WTC11 (cell line): ENCODE measurements around the gene HSPA12A. TPM values are rescaled to one million over a fixed set of nuclear protein-coding genes. Genes with fewer than 3 reads are reported as not detected.

Experiments
- ATAC-seq: fragments of 200-7000 bp; cut with Tn5 transposase; 2 replicates; pipeline ENCODE4 v1.10.0; 2021; ENCODE audit warnings: mild to moderate bottlenecking, moderate library complexity
- CTCF ChIA-PET: fragments of 300-600 bp; sonication (Branson Sonifier 250); formaldehyde crosslinking; loops from one replicate; lab custom pipeline; 2021; ENCODE audit warnings: antibody characterized with exemption; lab: Charles Lee
- POLR2A ChIA-PET: fragments of 350-600 bp; sonication (Branson Sonifier 250); formaldehyde crosslinking; loops from one replicate; lab custom pipeline; 2021; ENCODE audit warnings: antibody characterized with exemption; lab: Charles Lee
- DNase-seq: peaks from one replicate; pipeline ENCODE4 v3.0.0; 2021; ENCODE audit warnings: low spot score
- H3K27ac Mint-ChIP-seq: 2 replicates; pipeline ENCODE4 v1.8.0; 2021; ENCODE audit warnings: mixed read lengths
- H3K27me3 Mint-ChIP-seq: 2 replicates; pipeline ENCODE4 v1.8.0; 2021; ENCODE audit warnings: low read depth, mild to moderate bottlenecking, moderate library complexity, mixed read lengths
- H3K36me3 Mint-ChIP-seq: 2 replicates; pipeline ENCODE4 v1.8.0; 2021; ENCODE audit warnings: mixed read lengths
- H3K4me1 Mint-ChIP-seq: 2 replicates; pipeline ENCODE4 v1.8.0; 2022; ENCODE audit warnings: mixed read lengths
- H3K4me3 Mint-ChIP-seq: 2 replicates; pipeline ENCODE4 v1.8.0; 2021; ENCODE audit warnings: mild to moderate bottlenecking, moderate library complexity, mixed read lengths
- H3K9me3 Mint-ChIP-seq: 2 replicates; pipeline ENCODE4 v1.8.0; 2021; ENCODE audit warnings: mixed read lengths
- CREB1 ChIP-seq: sonication (generic); formaldehyde crosslinking; IDR thresholded peaks from 2 replicates; pipeline ENCODE4 v1.8.0; 2023; ENCODE audit warnings: mild to moderate bottlenecking, missing genetic modification reagents
- CREM ChIP-seq: sonication (generic); formaldehyde crosslinking; IDR thresholded peaks from 2 replicates; pipeline ENCODE4 v1.8.1; 2022; ENCODE audit warnings: mild to moderate bottlenecking, missing genetic modification reagents, moderate library complexity
- ETV6 ChIP-seq: sonication (generic); formaldehyde crosslinking; IDR thresholded peaks from 2 replicates; pipeline ENCODE4 v1.8.1; 2022; ENCODE audit warnings: mild to moderate bottlenecking, missing genetic modification reagents
- FOXP4 ChIP-seq: sonication (generic); formaldehyde crosslinking; IDR thresholded peaks from 2 replicates; pipeline ENCODE4 v1.8.0; 2022; ENCODE audit warnings: mild to moderate bottlenecking, missing genetic modification reagents
- GRHL2 ChIP-seq: fragments of 250-450 bp; sonication (Bioruptor Pico); IDR thresholded peaks from 2 replicates; pipeline ENCODE4 v1.8.0; 2022; ENCODE audit warnings: mild to moderate bottlenecking, moderate library complexity; ENCODE audit not compliant: insufficient replicate concordance, severe bottlenecking
- HMGXB4 ChIP-seq: sonication (generic); formaldehyde crosslinking; IDR thresholded peaks from 2 replicates; pipeline ENCODE4 v1.8.1; 2023; ENCODE audit warnings: mild to moderate bottlenecking, moderate library complexity, missing genetic modification reagents
- NFYB ChIP-seq: sonication (generic); formaldehyde crosslinking; conservative IDR thresholded peaks from 2 replicates; pipeline ENCODE4 v1.8.0; 2022; ENCODE audit warnings: low read depth, missing genetic modification reagents
- RORB ChIP-seq: fragments of 250-450 bp; sonication (Bioruptor Pico); IDR thresholded peaks from 2 replicates; pipeline ENCODE4 v1.9.0; 2021; ENCODE audit warnings: mild to moderate bottlenecking
- ZNF219 ChIP-seq: sonication (generic); formaldehyde crosslinking; IDR thresholded peaks from 2 replicates; pipeline ENCODE4 v1.8.0; 2023; ENCODE audit warnings: missing genetic modification reagents, mild to moderate bottlenecking, borderline replicate concordance
- ZNF317 ChIP-seq: sonication (generic); formaldehyde crosslinking; IDR thresholded peaks from 2 replicates; pipeline ENCODE4 v1.8.1; 2023; ENCODE audit warnings: low read depth, mild to moderate bottlenecking, moderate library complexity, missing genetic modification reagents, borderline replicate concordance
- total RNA-seq: library from RNA; stranded (reverse); gene quantifications from 3 replicates; pipeline ENCODE4 v1.2.3, GENCODE V29; 2021
- TF ChIP-seq, protein P1 (sequence below): sonication (generic); formaldehyde crosslinking; IDR thresholded peaks from 2 replicates; pipeline ENCODE4 v1.8.1; 2023; ENCODE audit warnings: mild to moderate bottlenecking, missing genetic modification reagents, moderate library complexity
- TF ChIP-seq, protein P2 (sequence below): sonication (generic); formaldehyde crosslinking; IDR thresholded peaks from 2 replicates; pipeline ENCODE4 v1.8.1; 2022; ENCODE audit warnings: low read depth, missing genetic modification reagents, borderline replicate concordance
- TF ChIP-seq, protein P3 (sequence below): fragments of 250-450 bp; sonication (Bioruptor Pico); IDR thresholded peaks from 2 replicates; pipeline ENCODE4 v1.9.0; 2021; ENCODE audit warnings: mild to moderate bottlenecking, borderline replicate concordance
- TF ChIP-seq, protein P4 (sequence below): sonication (generic); formaldehyde crosslinking; IDR thresholded peaks from 2 replicates; pipeline ENCODE4 v1.8.1; 2022; ENCODE audit warnings: missing genetic modification reagents, borderline replicate concordance
- TF ChIP-seq, protein P5 (sequence below): fragments of 250-450 bp; sonication (Bioruptor Pico); IDR thresholded peaks from 2 replicates; pipeline ENCODE4 v2.1.2; 2022; ENCODE audit warnings: mild to moderate bottlenecking, moderate library complexity
- TF ChIP-seq, protein P6 (sequence below): sonication (generic); formaldehyde crosslinking; conservative IDR thresholded peaks from 2 replicates; pipeline ENCODE4 v1.8.1; 2023; ENCODE audit warnings: mild to moderate bottlenecking, low read depth, missing genetic modification reagents, moderate library complexity

HSPA12A gene
- total RNA-seq, 1 experiment from 2014 or later: 7.2 TPM

- TF ChIP-seq, protein P1, sequence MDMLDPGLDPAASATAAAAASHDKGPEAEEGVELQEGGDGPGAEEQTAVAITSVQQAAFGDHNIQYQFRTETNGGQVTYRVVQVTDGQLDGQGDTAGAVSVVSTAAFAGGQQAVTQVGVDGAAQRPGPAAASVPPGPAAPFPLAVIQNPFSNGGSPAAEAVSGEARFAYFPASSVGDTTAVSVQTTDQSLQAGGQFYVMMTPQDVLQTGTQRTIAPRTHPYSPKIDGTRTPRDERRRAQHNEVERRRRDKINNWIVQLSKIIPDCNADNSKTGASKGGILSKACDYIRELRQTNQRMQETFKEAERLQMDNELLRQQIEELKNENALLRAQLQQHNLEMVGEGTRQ (CRISPR knock-in tag): no peak
- TF ChIP-seq, protein P2, sequence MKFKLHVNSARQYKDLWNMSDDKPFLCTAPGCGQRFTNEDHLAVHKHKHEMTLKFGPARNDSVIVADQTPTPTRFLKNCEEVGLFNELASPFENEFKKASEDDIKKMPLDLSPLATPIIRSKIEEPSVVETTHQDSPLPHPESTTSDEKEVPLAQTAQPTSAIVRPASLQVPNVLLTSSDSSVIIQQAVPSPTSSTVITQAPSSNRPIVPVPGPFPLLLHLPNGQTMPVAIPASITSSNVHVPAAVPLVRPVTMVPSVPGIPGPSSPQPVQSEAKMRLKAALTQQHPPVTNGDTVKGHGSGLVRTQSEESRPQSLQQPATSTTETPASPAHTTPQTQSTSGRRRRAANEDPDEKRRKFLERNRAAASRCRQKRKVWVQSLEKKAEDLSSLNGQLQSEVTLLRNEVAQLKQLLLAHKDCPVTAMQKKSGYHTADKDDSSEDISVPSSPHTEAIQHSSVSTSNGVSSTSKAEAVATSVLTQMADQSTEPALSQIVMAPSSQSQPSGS (CRISPR knock-in tag): no peak
- no peak for TF ChIP-seq HMGXB4 (CRISPR knock-in tag)
- TF ChIP-seq, all 79 proteins: peak for 0
Measured at GRCh38 chr10:116688241-116688711, 54.1 kb downstream of the HSPA12A start (continued).

DNA sequence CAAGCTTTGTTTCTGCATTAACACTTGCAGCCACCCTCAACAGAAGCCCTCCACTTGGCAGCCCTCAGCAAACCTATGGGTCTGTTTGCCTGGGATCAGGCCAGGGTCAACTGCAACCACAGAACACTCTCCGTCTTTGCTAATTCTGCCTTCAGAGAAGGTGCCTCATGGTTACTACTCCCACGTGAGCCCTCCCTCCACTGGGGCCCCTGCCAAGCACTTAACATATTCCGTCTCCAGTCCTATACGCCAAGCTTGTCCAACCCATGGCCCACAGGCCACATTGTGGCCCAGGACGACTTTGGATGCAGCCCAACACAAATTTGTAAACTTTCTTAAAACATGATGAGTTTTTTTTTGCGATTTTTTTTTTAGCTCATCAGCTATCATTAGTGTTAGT, 54.7 kb downstream of the HSPA12A start:
- ATAC-seq: no peak
- TF ChIP-seq, protein P3, sequence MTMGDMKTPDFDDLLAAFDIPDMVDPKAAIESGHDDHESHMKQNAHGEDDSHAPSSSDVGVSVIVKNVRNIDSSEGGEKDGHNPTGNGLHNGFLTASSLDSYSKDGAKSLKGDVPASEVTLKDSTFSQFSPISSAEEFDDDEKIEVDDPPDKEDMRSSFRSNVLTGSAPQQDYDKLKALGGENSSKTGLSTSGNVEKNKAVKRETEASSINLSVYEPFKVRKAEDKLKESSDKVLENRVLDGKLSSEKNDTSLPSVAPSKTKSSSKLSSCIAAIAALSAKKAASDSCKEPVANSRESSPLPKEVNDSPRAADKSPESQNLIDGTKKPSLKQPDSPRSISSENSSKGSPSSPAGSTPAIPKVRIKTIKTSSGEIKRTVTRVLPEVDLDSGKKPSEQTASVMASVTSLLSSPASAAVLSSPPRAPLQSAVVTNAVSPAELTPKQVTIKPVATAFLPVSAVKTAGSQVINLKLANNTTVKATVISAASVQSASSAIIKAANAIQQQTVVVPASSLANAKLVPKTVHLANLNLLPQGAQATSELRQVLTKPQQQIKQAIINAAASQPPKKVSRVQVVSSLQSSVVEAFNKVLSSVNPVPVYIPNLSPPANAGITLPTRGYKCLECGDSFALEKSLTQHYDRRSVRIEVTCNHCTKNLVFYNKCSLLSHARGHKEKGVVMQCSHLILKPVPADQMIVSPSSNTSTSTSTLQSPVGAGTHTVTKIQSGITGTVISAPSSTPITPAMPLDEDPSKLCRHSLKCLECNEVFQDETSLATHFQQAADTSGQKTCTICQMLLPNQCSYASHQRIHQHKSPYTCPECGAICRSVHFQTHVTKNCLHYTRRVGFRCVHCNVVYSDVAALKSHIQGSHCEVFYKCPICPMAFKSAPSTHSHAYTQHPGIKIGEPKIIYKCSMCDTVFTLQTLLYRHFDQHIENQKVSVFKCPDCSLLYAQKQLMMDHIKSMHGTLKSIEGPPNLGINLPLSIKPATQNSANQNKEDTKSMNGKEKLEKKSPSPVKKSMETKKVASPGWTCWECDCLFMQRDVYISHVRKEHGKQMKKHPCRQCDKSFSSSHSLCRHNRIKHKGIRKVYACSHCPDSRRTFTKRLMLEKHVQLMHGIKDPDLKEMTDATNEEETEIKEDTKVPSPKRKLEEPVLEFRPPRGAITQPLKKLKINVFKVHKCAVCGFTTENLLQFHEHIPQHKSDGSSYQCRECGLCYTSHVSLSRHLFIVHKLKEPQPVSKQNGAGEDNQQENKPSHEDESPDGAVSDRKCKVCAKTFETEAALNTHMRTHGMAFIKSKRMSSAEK (CRISPR knock-in tag): no peak
- TF ChIP-seq, protein P4, sequence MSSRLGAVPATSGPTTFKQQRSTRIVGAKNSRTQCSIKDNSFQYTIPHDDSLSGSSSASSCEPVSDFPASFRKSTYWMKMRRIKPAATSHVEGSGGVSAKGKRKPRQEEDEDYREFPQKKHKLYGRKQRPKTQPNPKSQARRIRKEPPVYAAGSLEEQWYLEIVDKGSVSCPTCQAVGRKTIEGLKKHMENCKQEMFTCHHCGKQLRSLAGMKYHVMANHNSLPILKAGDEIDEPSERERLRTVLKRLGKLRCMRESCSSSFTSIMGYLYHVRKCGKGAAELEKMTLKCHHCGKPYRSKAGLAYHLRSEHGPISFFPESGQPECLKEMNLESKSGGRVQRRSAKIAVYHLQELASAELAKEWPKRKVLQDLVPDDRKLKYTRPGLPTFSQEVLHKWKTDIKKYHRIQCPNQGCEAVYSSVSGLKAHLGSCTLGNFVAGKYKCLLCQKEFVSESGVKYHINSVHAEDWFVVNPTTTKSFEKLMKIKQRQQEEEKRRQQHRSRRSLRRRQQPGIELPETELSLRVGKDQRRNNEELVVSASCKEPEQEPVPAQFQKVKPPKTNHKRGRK (CRISPR knock-in tag): no peak
- TF ChIP-seq ZNF219 (CRISPR knock-in tag) (no peak), CREB1 (CRISPR knock-in tag) (no peak), RORB (CRISPR knock-in tag) (no peak), GRHL2 (CRISPR knock-in tag) (no peak), ZNF317 (CRISPR knock-in tag) (no peak), CREM (CRISPR knock-in tag) (no peak), HMGXB4 (CRISPR knock-in tag) (no peak), ETV6 (CRISPR knock-in tag) (no peak), NFYB (CRISPR knock-in tag) (no peak), FOXP4 (CRISPR knock-in tag) (no peak)
- TF ChIP-seq, protein P5, sequence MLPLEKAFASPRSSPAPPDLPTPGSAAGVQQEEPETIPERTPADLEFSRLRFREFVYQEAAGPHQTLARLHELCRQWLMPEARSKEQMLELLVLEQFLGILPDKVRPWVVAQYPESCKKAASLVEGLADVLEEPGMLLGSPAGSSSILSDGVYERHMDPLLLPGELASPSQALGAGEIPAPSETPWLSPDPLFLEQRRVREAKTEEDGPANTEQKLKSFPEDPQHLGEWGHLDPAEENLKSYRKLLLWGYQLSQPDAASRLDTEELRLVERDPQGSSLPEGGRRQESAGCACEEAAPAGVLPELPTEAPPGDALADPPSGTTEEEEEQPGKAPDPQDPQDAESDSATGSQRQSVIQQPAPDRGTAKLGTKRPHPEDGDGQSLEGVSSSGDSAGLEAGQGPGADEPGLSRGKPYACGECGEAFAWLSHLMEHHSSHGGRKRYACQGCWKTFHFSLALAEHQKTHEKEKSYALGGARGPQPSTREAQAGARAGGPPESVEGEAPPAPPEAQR (CRISPR knock-in tag): no peak
- TF ChIP-seq, protein P6, sequence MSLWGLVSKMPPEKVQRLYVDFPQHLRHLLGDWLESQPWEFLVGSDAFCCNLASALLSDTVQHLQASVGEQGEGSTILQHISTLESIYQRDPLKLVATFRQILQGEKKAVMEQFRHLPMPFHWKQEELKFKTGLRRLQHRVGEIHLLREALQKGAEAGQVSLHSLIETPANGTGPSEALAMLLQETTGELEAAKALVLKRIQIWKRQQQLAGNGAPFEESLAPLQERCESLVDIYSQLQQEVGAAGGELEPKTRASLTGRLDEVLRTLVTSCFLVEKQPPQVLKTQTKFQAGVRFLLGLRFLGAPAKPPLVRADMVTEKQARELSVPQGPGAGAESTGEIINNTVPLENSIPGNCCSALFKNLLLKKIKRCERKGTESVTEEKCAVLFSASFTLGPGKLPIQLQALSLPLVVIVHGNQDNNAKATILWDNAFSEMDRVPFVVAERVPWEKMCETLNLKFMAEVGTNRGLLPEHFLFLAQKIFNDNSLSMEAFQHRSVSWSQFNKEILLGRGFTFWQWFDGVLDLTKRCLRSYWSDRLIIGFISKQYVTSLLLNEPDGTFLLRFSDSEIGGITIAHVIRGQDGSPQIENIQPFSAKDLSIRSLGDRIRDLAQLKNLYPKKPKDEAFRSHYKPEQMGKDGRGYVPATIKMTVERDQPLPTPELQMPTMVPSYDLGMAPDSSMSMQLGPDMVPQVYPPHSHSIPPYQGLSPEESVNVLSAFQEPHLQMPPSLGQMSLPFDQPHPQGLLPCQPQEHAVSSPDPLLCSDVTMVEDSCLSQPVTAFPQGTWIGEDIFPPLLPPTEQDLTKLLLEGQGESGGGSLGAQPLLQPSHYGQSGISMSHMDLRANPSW: no peak

More for the DNA sequence above, 54.7 kb downstream of the HSPA12A start:
- Mint-ChIP-seq H3K27me3 (no peaks in the 10 kb centered on the region), H3K27ac (no peak overlapping the region), H3K4me1 (peaks cover 36% of the 10 kb centered on the region), H3K36me3 (no peaks in the 10 kb centered on the region; the same call in 1 of the 2 replicates), H3K4me3 (no peak overlapping the region), H3K9me3 (peaks cover 4% of the 10 kb centered on the region; the same call in 1 of the 2 replicates)
- ChIA-PET POLR2A (no interaction called here), CTCF (interaction anchor here (1.1 to 1.9 kb wide), 5 partner anchors 50 to 487 kb away, joined by 3 to 8 read pairs (median 4); partner anchors contain the start of gene HSPA12A)
- DNase-seq: no peak
